ENCODE measurements around the gene SPATA16. TPM values are rescaled to one million over a fixed set of nuclear protein-coding genes. Genes with fewer than 3 reads are reported as not detected.
A peak's percentile ranks its signal among the peaks of the same experiment; 100 is the strongest.
"Not testable (repeated sequence)": the region's sequence is repeated elsewhere in the genome, so short reads cannot be mapped to it uniquely, and the experiment has no call there.

SPATA16 gene
- polyA plus RNA-seq, 5 donors, result not detected

DNA sequence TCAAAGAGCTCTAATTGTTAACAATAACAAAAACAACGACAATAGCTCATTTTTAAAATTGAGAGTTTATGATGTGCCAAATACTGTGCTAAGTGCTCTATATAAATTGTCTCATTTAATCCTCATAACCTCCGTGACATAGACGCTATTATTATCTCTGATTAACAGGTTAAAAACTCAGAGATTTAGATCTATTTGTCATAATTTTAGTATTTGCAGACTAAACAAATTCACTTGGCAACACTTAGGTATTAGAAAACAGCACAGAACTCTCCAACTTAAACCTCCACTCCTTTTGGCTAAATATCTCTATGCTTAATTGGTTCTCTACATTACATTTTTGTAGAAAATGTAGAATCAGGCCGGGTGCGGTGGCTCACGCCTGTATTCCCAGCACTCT, 136.4 kb downstream of the SPATA16 start:
- DNase-seq, result no peak

DNA sequence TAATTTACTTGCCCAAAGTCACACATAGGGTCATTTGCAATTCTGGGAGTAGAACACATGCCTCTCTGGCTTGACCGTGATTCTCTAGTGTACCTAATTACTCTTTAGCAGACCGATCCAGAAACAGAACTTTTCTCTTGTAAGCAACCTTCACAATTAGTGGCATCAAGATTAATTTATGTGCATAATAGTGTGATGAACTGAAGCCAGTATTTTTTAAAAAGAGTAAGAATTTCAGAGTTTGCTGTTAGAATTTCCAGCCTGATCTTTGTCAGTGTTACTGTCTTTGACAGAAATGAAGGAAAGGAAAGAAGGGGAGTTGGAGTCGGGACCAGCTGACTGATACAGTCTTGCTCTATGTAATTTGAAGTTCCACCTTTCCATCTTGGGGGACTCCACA, 137.1 kb downstream of the SPATA16 start:
- DNase-seq, result no peak

DNA sequence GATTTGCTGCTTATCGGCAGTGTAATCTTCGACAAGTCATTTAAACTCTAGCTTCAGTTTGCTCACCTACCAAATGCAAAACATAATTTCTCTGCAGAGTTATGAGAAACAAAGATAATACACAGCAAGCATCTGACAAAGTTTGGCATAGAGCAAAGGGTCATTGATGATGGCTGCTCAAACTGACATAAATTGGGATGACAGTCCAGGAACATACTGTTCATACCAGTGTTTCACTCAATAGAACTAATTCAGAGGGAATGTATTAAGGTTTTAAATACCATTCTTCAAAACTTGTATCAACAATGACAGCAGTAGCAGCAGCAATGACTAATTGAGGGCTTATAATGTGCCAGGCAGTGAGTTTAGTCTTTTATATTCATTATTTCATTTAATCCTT, 137.6 kb downstream of the SPATA16 start:
- no peak for DNase-seq

DNA sequence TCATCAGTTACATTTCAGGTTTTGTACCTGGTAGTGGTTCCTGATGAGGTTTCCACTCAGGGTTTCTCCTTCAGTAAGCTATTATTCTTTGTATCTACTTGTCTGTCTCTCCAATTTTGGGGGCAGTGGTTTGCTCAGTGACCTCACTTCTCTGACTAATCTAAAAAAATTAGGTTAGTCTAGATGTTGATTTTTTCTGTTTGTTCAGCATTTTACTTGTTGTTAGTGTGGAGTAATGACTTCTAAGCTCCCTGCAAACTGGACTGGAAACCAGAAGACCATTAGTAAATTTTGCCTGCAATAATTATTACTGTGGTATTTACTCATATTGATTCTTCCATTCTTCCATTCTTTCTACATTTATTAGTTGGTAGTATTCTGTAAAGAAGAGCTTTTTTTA, 139.4 kb downstream of the SPATA16 start:
- DNase-seq, result no peak

DNA sequence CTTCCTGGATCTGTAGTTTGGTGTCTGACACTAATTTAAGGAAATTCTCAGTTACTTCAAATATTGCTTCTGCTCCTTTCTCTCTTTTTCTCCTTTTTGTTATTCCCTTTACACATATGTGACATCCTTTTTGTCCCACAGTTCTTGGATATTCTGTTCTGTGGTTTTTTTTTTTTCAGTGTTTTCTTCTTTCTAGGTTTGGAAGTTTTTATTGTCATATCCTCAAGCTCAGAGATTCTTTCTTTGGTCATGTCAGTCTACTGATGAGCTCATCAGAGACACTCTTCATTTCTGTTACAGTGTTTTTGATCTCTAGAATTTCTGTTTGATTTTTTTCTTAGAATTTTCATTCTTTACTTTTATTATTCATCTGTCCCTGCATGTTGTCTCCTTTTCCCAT, 140.5 kb downstream of the SPATA16 start:
- no peak for DNase-seq

DNA sequence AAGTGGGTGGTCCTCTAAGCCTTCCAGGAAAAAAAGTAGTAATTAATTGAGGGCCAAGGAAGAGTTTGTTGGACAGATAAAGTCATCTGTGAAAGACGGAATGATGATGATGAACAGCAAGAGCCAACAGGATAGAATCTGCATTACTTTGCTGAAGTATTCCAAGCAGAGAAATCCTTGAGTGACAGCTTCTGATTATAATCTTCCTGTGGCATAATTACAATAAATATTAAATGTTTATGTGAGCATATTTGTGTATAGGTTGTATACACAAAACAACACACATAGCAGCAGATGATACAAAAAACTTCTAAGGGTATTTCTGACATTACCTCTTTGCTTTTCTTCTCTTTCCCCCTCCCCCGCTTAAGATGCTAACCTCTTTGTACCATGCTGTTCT, 147.6 kb downstream of the SPATA16 start:
- DNase-seq, result no peak

DNA sequence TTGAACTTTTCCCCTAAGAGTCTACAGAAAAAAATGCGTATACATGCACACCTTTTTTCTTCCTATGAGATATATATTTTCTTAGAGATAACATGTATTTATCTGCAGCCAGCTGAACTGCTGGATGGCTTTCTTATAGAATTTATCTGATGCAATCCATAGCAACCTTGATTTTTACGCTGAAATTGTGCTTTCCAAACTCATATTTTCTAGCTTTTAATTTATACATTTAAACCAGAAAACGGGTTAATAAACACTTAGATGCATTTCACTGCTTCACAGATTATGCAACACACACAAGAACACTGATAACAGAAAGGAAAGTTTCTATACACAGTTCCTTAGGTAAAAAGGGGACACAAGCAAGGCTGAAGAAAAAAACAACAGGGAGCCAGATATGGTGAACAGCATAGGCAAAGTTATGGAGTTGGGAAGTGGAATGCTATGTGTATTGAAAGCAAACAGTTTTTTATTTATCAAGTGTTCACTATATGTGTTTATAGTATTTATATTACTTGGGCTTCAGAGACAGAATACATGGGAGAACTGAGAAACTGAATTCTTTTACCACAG, 149.5 kb downstream of the SPATA16 start:
- DNase-seq, result no peak

DNA sequence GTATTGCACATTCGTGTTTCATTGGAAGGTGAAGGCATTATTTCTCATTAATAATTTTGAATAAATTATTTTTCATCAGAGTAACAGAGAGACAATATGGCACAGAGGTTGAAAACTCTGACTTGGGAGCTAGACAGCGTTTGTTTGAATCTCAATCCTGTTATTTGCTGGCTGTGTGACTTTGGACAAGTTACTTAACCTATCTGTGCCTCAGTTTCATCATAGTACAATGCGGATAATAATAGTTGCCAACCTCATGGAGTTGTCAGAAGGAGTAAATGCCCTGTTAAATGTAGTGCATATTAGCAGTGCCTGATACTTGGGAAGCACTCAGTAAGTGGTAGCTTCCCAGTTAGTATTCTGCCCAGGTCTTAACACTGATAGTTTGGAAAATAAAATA, 151.7 kb downstream of the SPATA16 start:
- no peak for DNase-seq

DNA sequence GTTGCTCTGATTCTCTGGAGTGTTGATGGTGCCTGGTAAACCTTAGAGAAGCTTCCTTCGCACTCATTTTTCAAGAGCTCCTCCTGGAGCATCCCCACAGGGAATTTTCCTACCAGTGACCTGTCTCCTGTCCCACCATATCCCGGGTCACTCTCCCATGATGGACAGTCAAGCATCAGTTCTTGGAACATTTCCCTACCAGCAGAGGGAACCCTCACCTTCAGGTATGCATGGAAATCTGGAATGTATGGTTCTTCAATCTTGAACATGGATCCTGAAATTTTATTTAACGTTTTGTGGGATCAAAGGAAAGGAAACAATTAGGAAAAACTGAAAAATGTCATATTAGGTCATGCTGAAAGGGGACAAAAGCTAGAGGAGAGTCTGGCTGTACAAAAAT, 153.8 kb downstream of the SPATA16 start:
- DNase-seq, result no peak

DNA sequence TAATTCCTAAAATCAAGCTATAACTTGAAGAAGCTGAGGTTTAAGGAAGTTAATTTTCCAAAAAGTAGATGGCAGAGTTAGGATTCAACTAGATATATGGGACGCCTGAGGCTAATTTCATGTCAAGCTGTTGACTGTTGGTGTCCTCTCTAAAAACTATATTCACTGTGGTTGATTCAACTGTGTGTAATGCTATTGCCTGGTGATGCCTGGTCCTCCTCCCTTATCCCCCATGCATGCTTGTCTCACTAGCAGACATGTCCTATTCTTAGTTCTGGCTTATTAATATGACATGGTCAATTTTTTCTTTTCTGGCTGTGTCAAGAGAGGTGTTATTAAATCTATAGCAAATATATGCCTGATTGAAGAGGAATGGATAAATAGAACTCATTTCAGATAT, 156.1 kb downstream of the SPATA16 start:
- no peak for DNase-seq

DNA sequence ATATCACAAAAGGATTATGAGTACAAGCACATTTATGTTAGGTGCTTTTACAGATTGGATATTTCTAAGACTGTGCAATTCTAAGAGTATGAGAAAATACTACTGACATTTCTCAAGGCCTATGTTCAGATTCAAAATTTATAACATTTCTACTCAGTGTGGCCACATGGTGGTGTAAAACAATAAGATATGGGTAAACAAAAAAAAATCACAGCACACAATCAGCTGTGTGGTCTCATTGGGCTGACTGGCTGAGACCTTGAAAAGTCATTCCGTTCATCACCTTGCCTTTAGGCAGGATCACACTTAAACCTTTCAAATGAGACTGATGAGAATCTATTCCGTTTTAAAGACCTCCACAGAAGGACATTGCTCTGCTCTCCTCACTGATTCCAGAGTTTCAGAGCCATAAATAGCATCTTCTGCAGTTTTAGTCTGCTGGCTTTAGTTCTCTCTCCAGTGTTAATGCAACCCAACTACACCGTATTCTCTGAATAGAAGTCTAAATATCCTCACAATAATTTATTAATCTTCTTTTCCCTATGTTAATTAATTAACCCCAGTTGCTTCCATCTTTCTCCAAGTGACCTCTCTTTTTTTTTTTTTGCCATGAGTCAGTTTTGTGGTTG, 158.2 kb downstream of the SPATA16 start:
- DNase-seq, result peak in 1 of 2 donors; percentile 6

DNA sequence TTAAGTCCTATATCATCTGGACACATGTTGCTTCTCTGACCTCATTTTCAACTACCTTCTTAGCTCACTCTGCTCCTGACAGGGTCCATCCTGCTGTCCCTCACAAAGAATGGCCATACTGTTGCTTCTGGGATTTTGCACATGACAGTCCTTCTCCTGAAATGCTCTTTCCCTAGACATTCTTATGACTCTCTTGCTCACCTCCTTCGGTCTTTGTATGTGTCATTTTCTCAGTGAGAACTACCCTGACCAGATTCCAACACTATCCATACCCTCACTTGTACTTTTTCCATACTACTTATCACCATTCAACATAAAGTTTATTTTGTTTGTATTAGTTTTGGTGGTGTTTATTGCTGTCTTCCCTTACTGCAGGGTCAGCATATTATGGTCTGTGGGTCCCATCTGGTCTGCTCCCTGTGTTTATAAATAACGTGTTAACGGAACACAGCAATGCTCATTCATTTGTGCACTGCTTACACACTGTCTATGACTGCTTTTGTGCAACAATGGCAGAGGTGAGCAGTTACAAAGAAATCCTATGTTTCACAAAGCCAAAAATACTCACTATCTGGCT, 159.5 kb downstream of the SPATA16 start:
- DNase-seq, result no peak

DNA sequence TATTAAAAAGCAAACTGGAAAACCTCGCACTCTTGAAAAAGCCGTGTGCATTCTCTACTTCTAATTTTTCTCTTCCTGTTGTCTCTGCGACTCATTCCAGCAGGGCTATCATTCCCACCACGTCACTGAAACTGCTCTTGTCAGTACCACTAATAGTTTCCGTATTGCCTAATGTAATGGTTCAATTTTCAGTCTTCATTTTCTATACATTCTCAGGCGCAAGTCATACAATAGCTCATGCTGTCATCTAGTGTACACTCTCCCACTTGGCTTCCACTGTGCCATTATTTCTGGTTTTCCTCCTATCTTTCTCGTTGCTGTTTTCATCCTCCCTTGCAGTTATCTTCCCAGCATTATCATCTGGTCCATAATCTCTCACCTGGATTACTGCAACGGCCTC, 160.2 kb downstream of the SPATA16 start:
- no peak for DNase-seq

DNA sequence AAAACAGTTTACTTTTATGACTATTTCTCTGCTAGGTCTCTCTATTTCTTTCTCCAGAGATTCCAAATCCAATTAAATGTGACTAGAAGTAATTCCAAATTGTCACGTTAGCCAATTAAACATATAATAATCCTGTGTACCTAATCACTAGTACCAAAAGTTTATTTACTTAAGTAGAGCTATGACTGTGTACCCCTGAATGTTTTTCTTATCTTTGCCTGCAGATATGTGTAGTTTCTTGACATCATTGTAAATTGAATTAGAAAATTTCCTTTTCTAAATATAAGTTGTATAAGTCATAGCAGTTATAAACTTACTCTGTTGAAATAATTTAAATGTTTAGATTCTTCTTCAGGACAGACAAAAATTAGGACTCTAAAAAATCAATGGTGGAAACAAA, 163.3 kb downstream of the SPATA16 start:
- DNase-seq, result no peak

DNA sequence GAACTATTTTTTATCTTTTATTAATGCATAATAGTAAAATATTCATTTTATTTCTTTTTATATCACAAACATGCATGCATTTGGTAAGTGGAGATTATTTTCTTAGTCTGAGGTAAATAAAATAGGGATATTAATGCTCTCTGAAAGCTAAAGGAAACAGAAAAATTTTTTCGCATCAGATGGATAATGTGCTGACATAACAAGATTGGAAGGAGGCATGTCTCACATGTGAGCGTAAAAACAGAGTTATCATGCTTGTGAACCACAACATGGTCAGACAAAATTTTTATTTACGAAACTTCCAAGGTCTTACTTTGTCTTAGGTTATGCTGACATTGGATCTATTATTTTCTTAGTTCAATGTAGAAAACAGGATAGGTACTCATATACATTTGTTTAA, 166.1 kb downstream of the SPATA16 start:
- no peak for DNase-seq

DNA sequence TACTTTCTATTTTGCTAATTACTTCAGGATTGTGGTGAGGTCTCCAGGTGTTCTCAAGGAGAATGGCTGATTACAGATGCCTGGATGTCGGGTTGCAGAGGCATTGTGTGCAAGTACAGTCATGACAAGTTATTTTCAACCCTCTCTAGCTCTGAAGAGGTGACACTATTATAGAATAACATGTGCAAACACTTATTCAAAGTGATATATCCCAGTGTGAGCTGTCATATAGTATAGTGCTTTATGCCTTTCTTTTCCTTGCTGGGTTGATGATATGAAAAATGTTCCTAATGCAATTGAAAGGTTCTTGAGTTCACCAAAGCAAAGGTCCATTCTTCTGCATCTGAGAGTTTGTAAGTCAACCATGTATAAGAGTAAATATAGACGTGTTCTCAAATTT, 167.2 kb downstream of the SPATA16 start:
- DNase-seq, result no peak

DNA sequence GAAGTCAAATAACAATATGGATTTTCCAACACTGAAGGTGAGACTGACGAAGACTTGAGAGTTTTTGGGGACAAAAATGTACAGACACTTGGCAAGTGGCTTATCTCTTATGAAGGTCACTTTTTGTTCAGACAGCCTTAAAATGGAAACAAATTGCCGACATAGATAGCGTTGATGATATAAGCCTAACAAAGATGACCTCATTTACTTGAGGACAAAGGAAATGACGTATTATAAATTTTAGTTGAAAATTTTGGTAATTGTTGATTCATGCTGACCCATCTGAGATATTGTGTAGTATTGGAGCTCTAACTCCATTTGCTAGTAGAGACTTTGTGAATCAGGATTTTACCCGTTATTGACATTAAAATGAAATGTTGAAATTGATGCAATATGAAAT, 168.3 kb downstream of the SPATA16 start:
- no peak for DNase-seq

DNA sequence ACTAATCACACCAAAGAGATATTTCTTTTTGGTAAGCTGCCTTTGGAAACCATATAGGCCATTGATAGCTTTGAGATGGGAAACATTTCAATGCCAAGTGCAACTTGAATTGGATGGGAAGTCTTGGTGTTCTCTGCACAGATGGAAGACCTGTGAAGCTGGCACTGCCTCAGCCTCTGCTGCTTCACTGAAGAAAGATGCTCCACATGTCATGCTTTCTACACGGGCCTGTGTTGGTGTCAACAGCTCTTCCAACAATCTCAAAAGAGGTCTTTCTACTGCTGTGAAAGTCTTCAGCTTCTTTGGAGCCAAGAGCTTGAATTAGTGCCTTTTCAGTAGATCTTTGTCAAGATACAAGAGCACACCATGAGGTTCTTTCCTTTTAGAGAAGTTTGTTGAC, 169.0 kb downstream of the SPATA16 start:
- no peak for DNase-seq

DNA sequence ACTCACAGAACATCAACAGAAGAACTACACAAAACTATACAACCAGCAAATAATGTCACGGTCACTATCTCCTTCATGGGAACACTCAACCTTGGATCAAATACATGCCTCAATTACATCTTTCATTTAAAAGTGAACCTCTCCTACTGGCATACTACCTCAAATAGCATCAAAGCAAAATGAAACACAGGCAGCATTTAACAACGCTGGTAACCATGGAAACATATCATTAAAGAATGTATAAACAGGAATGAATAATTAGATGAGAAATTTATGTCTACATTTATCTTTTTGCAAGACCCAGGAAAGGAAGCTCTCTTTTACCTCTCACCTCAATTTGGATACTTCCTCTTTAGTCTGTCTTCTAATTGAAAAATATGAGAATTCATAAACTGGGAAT, 172.4 kb downstream of the SPATA16 start:
- no peak for DNase-seq

DNA sequence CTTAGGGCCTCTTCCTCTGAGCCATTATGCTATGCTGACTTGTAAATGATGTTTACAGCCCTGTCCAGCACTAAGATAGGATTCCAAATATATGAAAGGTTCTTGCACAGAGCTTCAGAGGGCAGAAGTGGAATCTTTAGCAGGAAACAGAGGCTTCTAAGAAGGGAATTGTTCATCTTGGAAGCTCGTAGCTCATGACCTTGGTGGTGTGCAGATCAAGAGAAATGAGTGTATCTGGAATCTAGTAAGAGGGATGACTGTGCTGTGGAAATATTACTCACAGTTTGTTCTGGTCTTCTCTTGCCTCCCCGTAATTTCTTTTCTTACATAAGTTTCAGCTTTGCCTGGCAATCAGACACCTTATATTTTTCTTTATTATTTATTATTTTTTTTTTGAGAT, 175.8 kb downstream of the SPATA16 start:
- no peak for DNase-seq

DNA sequence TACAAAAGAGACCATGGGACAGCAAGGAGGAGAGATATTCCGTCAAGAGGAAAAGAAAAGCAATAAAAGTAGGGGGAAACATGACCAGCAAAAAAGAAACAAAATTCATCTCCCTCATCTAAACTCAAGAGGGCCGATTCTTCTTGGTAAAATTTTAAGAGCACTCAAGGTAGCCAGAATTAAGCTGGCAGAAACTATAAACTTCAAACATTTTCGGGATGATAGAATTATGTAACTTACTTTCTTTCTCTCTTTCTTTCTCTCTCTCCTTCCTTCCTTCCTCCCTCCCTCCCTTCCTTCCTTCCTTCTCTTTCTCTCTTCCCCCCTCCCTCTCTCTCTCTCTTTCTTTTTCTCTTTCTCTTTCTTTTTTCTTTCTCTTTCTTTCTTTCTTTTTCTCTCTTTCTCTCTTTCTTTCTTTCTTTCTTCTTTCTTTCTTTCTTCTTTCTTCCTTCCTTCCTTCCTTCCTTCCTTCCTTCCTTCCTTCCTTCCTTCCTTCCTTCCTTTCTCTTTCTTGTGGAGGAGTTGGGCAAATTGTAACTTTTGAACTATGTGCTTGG, 180.3 kb downstream of the SPATA16 start:
- DNase-seq, result not testable (repeated sequence)

DNA sequence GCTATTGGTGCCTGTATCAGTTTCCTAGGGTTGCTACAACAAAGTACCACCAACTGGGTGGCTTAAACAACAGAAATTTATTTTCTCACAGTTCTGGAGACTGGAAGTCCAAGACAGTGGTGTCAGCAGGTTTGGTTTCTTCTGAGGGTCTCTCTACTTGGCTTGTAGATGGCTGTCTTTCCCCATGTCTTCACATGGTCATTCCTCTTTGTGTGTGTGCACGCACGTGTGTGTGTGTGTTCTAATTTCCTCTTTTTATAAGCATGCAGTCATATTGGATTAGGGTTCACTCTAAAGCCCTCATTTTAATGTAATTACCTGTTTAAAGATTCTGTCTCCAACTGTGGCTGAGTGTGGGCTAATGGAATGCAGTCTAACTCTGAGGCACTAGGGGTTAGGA, 182.5 kb downstream of the SPATA16 start:
- no peak for DNase-seq

DNA sequence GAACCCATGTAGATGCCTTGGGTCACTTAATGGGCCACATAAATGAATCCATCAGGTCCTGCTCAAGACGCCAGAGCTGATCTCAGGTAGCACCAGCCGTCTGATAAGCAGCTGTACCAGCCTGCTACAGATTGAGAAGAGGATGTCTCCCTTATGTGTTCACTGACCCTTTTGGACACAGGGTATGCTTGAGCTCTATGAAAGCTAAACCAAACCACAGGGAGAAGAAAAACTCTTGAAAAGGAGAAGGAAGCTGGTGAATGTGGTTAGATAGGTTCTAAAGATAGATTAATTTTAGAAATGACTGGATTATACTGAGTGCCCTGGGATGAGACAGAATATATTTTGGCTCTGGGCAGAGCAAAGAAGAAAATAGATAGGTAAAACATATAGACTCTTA, 187.5 kb downstream of the SPATA16 start:
- DNase-seq, result no peak

DNA sequence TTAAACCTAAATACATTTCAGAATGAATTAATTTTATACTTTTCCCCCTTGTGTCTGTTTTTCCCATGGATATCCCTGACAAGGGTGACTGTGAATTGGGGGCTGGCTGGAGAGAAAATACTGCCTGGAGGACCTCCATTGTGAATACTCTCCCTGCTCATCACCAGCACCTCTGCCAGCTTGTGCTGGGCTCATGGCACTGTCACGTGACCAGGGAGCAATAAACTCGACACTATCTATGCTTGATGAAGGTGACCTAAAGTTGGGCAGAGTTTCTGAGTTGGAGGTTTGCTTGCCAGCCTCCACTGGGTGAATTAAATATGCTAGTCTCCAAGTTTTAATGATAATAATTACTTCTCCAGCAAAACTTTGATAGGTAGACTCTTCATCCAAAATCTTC, 189.5 kb downstream of the SPATA16 start:
- no peak for DNase-seq

Data from right lung (tissue), 5 donors.